Measurements from ENCODE around the gene DRC1.

- TF ChIP-seq CTCF (IDR thresholded peaks at IDR 0.05): no peak
- no peak for TF ChIP-seq POLR2A (IDR thresholded peaks at IDR 0.05)
These were observed 19.2 kb upstream of the DRC1 start for GRCh38 chr2:26382564-26382963.

Measured in uterus (tissue), 2 donors.